ENCODE measurements around the gene PISD.
"Not testable (repeated sequence)": the region's sequence is repeated elsewhere in the genome, so short reads cannot be mapped to it uniquely, and the experiment has no call there.

Gene PISD

DNA sequence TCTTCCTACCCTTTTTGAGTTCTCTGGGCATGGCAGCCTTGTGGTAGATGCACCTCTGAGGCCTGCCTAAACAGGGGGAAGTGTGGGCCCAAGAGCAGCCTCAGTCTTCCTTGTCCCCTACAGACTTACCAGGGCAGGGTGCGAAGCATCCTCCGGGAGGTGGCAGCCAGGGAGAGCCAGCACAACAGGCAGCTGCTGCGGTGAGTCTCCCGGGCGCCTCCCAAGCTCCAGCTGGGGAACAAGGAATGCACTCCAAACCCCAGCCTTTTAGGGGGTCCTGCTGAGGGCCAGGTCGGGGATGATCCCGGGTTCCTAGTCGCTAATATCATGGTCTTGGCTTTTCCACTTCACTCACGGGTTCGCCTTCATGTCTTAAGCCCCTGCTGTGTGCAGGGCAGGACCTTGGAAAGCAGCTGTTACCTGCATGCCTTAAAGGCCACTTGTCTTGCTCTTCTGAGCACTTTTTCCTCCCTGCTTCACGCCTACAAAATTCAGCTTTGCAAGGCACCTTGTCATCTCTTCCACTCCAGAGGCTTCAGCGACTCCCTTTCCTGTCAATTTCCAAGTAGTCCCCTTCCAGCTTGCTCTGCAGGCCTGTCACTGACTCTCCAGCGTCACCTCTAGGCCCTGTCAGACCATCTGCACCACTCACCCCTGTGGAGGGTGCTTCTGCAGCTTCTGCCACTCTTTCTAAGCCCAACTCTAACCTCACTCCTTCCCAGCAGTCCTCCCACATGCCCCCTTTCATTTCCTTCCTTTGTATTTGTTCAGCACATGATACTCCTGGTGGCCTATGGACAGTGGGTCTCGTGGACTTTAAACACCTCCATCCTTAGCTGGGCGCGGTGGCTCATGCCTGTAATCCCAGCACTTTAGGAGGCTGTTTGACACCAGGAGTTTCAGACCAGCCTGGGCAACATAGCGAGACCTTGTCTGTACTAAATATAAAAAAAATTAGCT lies 57.0 kb downstream of the PISD start:
- DNase-seq: no peak

DNA sequence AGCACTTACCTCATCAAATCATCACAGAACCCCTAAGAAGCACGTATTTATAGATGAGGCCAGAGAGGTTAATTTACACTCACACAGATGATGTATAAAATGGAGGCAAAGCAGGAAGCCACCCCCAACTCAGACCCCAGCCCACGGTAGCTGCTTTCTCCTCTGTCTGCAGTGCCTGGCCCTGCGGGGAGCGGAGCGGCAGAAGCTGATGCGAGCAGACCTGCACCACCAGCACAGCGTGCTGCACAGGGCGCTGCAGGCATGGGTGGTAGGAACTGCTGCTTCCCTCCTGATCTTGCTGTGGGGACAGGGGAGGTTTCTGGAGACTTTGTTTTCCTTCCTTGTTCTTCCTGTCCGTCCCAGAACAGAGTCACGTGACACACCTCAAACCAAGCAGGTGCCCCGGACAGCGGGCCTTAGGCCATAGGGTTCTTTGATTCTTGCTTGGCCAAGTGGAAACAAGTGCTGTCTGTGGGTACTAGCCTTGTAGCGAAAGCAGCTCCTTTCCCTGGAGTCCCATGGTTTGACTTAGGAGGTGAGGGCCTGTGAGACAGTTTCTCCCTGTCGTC lies 57.8 kb downstream of the PISD start:
- no peak for DNase-seq

DNA sequence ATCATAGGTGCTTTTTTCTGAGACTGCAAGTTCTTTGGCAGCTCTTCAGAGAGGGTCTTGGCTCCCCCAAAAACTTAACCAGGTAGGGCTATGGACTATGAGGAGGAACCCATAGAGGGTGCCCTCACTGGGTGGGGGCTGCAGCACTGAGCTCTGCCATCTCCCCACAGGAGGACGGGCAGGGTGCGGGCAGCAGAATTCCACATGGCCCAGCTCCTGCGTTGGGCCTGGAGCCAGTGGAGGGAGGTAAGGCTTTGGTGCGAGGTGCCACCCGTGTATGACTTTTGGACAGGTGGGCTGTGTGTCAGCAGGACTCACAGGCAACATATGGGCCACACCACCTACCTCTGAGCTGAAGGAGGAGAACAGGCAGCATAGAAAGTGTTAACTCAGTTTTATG lies 58.4 kb downstream of the PISD start:
- DNase-seq: no peak

DNA sequence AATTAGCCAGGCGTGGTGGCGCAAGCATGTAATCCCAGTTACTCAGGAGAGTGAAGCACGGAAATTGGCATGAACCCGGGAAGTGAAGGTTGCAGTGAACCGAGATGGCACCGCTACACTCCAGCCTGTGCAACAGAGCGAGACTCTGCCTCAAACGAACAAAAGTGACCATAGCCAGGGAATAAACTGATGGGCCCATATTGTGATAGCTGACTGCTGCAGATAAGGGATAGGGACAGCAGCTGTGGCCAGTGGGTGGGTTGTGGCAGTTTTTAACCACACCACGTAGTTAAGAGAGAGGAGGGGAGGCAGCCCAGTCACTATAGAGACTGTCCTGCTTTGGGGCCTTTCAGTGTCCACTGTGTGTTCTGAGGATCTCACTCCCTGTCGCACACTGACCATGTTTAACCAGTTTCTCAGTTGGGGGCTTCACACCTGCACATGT lies 58.9 kb downstream of the PISD start:
- no peak for DNase-seq

DNA sequence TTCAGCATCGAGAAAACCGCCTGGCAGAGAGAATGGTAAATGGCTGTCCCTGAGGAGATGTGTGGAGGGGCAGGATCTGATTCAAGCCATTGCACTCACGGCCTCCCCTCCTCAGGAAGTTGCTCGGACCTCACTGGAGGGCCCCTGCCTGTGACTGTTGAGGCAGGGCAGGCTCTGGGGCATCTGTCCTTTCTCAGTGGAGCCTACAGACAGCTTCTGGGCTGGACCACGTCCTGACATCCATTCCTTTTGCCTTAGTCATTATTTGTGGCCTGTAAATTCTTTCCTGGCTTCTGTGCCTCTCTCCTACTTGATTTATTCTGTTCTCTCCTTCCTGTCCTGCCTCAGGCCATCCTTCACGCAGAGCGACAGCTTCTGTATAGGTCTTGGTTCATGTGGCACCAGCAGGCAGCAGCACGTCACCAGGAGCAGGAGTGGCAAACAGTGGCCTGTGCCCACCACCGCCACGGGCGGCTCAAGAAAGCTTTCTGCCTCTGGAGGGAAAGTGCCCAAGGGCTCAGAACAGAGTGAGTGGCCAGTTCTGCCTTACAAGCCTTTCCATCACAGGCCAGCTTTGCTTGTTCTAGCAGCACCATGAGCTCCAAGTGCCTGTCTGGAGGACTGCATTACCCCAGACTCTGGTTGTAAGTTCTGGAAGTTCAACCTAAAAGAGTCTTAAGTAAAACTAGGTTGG lies 59.6 kb downstream of the PISD start:
- no peak for DNase-seq

DNA sequence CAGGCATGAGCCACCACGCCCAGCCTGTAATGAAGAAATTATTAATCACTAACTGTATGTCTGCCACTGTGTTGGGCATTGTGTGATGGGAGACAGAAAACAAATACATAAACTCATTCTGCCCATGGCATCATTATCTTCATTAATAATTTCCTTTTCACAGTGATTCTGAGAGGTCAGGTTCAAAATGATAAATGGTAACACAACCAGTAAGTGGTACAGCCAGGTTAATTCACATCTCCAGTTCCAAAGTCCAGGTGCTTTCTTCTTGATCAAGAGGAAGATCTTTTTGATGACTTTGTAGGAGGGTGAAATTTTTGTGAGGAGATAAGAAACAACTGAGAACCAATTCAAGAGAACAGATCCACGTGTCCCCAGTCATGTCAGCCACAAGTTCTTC lies 66.7 kb downstream of the PISD start:
- no peak for DNase-seq

DNA sequence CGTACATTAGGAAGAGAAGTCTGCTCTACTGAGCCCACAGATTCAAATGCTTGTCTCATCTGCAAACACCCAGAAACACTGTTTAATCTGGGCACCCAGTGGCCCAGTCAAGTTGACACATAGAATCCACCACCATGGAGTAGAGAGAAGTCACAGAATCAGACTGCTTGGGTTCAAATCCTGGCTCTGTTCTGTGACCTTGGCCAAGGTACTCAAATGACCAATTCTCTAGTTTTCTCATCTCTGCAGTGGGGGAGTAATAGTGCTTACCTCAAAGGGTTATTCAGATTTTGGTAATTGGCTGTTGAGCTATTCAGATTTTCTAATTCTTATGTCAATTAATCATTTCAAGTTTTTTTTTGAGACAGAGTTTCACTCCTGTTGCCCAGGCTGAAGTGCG lies 71.9 kb downstream of the PISD start:
- DNase-seq: not testable (repeated sequence)

DNA sequence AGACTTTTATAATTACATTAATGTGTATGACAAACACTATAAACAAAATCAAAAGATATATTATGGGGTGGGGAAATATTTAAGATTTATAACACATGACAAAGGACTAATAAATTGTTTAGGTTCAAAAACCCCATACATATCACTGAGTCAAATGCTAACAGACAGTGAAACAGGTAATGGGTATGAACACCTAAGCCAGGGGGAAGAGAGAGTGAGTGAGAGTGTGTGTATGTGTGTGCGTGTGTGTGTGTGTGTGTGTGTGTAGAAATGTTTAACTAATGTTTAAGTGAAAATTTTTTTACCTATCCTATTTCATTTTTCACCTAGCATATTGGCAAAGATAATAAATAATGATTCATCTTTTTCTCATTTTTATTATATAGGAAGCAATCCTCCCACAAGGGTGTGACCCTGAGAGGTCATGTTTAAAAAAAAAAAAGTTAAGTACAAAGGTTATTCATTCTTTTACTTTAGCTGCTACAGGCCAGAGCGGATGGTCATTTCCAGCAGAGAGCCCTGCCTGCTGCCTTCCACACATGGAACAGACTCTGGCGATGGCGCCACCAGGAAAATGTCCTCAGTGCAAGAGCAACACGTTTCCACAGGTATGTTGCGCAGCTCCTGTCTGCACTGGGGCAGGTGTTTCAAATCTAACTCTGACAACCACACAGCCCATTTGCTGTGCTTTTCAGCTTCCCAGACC lies 72.9 kb downstream of the PISD start:
- no peak for DNase-seq

DNA sequence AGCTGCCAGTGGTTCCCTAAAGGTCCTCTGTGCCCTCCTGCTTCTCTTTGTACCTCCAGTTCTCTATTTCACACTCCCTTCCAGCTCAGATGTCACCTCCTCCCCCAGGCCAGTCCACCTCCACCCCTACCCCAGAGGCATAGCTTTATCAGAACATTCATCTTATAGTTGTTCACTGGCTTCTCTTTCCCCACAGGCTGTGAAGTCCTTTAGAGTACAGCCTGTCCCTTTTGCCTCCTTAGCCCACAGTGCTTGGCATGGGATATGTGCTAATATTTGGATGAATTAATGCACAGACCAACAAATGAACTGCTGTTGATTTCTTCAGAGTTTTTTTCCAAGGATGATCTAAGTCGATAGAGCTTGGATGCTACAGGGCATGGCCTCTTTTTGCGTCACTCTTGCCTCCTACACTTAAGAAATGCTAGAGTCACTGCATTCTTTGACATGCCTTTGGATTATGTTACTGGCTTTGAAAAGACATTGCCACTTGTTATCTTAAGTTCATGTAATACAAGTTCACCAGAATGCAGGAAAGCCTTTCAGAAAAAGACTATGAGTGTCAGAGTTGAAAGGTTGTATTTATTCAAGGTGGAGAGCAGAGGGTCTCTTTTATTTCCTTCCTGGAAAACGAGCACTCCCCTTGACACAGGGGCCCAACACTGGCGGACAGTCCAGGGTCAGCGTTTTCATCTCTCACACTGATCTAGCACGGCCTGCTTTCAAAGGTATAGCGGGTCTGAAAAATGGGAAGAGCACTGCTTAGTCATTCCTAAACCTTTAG lies 75.7 kb downstream of the PISD start:
- DNase-seq: no peak

DNA sequence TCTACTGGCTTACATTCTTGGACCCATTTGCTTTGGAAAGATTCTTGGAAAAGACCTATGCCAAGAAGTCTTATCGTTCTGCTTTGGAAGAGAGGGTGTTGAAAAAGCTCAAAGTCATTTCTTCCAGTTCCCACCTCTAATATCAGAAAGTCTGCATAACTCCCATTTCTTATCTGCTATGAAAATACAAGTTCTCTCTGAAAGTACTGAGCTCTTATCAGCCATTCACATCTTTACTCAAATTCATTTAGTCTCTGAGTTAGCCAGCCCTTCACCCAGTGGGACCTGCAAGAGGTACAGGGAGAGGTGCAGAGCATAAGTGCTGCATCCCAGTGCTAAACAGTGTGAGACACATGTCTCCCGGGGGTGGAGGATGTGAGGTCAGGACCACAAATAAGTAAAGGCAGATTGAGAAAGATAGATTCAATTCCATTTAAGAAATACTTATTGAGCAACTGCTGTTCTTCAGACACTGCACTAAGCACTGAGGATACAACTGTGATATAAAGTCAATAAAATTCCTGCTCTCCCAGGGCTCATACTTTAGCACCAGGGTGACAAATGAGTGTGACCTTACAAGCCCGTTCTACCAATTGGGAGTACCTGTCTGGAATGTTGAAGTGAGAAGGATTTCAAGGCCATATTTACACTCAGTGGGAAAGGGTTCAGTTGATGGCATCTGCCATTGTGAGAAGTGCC lies 76.7 kb downstream of the PISD start:
- no peak for DNase-seq

DNA sequence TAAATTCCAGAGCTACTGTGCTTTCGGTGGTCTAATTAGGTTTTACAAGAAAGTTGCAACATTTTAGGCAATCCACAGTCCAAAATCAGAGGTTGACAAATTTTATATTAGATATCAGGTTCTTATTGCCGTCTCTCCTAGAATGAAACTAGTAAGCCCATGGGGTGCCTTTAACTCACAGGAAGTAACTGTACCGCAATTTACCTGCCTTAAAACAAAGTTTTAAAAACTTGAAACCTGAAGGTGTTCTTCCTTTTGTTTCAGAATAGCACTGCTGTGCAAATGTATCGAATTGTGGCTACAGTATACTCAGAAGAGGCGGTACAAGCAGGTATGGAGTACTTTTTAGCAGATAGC lies 77.2 kb downstream of the PISD start:
- DNase-seq: no peak

DNA sequence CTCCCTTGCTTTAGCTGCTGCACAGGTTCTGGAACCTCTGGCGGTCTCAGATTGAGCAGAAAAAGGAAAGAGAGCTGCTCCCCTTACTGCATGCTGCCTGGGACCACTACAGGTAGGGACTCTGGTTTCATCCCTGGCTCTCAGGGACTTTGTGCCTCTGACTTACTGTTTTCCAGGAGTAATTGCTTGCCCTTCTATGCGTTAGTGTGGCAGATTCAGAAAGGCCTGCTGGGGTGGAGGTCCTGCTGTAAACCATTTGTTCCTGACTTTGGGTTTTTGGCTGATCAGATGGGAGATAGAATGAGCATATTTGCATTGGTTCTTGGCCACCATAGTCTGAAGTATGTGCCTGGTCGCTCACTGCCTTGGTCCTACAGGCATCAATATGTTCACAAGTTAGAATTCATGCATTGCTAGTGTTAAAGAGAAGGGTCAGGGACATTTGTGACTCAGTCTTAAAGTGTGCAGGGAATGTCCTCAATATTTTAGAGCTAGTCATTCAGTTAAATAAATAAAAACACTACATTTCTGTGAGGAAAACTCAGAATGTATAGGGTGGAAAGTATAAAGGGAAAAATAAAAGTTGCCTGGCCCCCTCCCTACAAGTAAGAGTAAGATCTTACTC lies 78.0 kb downstream of the PISD start:
- DNase-seq: no peak

DNA sequence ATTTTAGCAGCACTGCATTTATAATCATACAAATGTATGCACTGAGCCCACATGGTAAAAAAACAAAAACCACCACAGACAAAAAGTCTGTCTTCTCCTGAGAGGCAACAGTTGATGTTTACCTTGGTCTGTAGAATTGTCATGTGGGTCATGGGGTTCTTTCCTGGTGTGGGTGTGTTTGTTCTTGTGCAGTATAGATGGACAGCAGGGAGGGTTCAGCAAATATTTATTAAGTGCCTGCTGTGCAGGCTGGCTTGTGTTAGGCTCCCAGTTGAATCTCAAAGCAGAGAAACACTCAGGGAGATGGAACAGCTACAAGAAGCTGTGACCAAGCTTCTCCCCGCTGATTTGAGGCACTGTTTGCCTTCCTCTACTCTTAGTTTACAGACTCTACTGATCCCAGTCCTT lies 82.2 kb downstream of the PISD start:
- no peak for DNase-seq

DNA sequence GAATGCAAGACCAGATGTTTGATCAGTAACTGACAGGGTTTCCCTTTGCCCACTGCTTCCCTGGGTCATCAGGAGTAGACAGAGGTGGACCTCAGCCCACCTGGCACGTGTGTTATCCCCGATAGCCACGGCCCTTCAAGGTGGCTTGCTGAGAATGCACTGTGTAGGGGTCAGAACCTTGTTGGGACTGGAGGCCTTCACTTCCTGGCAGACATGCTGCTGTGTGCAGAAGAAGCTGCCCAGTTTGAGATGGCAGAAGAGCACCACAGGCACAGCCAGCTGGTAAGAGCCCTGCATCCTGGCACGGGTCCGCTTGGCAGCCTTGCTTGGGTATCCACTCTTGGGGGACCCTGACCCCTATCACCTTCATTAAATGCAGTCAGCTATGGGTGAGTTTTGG lies 83.8 kb downstream of the PISD start:
- DNase-seq: no peak

DNA sequence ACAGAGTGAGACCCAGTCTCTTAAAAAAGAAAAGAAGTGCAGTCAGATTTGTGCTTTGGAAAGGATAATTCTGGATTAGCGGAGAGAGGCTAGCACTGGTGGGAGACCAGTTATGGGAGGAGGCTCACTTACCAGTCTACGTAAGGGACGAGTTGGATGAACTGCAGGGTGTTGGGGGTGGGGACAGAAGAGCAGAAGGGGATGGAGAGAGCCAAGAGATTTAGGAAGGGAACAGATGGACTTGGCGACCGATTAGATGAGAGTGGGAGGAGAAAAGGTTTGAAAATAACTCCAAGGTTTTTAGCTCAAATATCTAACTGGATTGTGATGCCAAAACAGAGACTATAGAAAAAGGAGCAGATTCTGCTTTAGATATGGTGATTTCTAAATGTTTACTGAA lies 84.3 kb downstream of the PISD start:
- DNase-seq: no peak

DNA sequence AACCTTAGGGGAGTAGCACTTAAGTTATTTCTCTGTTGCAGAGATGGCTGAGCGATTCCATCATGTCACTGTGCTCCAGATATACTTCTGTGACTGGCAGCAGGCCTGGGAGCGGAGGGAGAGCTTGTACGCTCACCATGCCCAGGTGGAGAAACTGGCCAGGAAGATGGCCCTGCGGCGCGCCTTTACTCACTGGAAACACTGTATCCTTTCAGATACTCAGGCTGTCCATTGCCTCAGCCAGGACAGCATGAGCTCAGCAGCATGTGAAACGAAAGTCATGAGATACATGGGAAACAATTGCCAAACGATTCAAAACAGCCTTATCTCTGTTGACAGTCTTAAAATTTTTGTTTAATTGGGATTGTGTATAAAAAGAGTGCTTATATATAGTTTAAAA lies 86.8 kb downstream of the PISD start:
- no peak for DNase-seq

DNA sequence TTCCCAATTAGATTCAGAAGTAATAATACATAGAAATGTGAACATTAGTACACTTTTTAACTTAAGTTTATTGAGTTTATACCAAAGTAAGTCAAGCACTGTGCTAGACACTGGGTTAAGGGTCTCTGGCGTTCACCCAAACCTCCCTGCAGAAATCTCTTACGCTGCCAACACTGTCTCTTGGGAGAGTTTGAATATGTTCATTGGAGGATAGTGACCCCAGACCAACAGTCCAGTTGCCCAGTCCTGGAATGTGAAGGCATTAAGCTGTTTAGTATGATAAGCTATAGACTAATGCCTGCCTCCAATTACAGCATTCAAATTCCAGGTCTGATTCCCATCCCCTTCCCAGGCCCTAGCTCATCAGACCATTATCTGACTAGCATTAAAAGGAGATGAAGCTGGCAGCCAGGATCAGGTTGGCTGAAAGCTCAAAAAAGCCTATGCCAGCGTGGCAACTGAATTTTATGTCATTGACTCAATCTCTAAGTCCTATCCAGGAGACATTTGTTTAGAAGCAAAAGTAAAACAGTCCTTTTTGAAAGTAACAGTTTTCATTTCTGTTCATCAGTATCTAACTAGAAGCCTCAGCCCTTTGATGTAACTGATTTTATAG lies 87.9 kb downstream of the PISD start:
- no peak for DNase-seq

DNA sequence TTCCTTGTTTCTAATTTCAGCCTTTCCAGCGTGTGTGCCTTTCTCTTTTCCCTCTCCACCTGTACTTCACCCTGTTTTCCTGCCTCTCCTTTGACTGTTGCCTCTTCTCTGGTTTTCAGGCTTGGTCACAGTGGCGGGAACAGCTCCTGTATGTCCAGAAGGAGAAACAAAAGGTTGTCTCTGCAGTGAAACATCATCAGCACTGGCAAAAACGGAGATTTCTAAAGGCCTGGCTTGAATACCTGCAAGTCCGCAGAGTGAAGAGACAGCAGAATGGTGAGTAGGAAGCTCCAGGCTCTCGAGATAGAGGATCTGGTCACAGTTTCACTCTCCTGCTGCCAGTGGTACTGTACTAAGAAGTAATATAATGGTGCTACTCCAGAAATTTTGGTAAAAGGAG lies 89.1 kb downstream of the PISD start:
- no peak for DNase-seq

DNA sequence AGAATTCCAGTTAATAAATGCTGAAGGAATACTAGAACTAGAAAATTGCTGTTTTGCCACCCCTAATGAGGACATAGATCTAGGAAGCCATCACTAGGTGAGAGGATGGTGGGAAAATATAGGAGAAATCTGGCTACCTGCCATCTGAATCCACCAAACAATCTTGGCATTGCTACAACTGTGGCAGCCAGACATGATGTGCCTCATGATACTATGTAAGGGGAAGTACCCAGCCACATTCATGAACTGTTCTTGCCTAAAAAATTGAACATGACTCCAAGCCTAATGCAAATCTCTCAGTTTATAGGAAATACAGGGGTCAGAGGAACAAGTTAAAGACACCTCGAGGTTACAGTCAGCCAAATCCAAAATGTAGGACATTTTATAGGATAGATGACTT lies 92.9 kb downstream of the PISD start:
- no peak for DNase-seq

All from NCI-H526 treated with DMSO at 0.1 percent for 48 hours (cell line).